Activated CD4-positive, alpha-beta T cell treated with anti-CD3 and anti-CD28 coated beads, Interleukin-2, amount 50 U/mL, for 1 hour (primary cell): ENCODE results near the gene TMEM143.
A peak's percentile ranks its signal among the peaks of the same experiment; 100 is the strongest.

Experiments
- DNase-seq: peaks from one replicate; pipeline ENCODE4 v3.0.0-alpha.2; 2020

The TMEM143 gene

DNA sequence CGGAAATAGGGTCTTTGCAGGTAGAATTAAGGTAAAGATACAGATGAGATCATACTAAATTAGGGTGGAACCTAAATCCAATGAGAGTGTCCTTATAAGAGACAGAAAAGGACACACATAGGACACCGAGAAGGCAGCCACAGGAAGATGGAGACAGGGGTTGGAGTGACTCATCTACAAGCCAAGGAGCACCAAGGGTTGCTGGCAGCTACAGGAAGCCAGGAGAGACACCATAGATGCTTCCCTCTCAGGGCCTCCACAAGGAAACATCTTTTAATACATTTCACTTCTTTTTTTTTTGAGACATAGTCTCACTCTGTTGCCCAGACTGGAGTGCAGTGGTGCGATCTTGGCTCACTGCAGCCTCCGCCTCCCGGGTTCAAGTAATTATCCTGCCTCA lies 10.1 kb downstream of the TMEM143 start:
- DNase-seq: no peak

DNA sequence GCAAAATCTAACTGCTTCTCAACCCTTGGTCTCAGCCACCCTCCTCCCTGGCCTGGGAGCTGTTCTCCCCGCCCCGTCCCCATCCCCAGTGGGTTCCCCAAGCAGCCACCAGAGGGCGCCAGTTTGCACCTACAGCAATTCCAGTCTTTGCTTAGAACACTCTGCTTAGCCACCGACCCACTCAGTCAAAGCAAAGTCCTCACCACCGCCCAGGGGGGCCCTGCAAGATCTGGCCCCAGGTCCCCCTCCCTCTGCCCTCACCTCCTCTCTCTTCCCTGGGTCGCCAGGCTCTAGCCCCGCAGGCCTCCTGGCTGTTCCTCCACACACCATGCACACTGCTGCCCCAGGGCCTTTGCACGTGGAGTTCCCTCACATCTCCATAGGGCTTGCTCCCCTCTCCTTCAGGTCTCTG lies 12.4 kb downstream of the TMEM143 start:
- peak; percentile 82 for DNase-seq

DNA sequence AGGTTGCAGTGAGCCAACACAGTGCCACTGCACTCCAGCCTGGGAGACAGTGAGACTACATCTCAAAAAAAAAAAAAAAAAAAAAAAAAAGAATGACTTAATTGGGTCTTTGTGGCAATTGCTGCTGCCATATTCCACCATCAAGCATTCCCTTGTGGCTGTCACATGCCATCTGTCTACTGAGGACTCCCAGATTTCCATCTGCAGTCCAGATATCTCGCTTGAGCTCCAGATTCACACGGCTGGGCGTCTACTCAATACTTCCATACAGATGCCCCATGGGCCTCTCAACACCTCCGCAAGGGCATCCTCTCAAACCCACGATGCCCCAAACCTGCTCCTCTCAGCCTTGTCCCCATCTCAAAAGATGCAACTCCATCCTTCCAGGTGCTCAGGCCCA lies 12.9 kb downstream of the TMEM143 start:
- no peak for DNase-seq

DNA sequence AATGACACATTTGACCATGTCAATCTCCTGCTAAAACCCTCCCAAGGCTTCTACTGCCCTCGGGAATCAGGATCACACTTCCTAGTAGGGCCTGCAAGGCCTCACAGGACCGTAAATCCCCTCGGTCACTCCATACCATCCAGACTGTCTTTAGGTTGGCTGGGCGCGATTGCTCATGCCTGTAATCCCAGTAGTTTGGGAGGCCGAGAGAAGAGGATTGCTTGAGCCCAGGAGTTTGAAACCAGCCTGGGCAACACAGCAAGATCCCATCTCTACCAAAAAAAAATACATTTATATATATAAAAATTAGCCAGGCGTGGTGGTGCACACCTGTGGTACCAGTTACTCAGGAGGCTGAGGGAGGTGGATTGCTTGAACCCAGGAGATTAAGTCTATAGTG lies 15.0 kb downstream of the TMEM143 start:
- DNase-seq: no peak

DNA sequence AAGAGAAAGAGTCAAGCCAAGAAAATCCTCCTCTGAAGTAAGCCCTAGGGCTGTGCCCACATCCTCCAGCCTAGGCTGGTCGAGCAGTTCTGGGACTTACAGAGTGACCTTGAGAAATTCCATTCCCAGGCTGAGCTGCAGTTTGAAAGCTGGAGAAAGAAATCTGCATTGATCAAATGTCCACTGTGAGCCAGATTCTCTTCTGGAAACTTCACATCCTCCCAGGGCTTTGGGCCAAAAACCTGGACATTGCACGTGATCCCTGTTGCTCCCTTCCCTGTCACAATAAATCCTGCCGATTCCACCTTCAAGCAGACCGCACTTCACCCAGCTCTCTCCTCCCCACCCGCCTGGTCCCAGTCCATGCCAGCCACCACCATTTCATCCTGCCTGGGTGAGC lies 15.7 kb downstream of the TMEM143 start:
- DNase-seq: no peak

DNA sequence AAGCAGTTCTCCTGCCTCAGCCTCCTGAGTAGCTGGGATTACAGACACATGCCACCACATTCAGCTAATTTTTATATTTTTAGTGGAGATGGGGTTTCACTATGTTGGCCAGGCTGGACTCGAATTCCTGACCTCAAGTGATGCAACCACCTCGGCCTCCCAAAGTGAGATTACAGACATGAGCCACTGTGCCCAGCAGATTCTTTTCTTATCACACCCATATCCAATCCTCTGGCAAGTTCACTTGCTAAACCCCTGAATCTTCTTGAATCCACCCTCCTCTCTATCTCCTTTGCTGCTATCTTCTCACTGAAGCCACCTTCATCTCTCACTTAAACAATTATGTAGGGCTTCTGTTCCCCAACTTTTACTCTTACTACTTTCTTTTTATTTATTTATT lies 17.5 kb downstream of the TMEM143 start:
- no peak for DNase-seq

DNA sequence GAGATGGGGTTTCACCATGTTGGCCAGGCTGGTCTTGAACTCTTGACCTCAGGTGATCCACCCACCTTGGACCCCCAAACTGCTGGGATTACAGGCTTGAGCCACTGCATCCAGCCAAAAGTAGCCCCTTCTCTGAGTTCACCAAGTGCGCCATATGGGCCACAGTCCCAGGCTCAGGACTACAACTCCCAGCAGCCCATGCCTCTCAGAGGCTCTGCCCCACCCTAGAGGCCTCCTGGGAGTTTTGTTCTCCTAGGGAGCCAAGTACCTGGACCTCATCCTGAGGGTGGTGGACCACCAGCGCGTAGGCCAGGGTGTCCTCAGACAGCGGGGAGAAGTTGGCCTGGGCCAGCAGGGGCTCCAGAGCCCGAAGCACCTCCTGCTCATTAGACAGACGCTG lies 18.8 kb downstream of the TMEM143 start:
- no peak for DNase-seq

DNA sequence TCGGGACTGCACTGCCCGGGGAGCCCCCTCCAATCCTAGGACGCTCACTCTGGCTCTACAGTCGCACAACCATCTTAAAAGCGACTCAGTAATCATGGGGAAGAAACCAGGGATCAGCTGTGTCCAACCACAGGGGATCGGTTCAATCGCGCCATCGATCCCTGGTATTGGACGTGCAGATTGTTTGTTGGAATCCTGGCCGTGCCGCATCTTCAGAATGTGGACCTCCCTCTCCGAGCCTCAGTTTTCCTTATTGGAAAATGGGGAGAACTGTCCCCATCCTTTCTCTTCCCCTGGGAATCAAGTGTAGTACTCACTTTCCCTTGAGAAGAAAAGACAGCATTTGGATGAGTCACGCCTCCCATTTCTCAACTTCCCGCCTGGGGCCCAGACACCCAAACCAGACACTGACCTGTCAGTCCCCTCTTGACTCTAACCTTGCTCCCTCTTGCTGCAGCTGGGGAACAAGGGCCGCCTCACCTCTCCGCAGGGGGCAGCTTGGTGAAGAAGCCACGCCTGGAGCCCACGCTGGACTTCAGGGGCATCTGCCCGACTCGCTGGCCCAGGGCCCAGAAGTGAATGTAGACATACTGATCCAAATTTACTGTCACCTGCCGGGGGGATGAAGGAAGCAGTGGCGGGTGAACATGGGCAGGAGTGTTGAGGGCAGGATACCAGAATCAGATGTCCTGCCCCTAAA lies 20.7 kb downstream of the TMEM143 start:
- no peak for DNase-seq

DNA sequence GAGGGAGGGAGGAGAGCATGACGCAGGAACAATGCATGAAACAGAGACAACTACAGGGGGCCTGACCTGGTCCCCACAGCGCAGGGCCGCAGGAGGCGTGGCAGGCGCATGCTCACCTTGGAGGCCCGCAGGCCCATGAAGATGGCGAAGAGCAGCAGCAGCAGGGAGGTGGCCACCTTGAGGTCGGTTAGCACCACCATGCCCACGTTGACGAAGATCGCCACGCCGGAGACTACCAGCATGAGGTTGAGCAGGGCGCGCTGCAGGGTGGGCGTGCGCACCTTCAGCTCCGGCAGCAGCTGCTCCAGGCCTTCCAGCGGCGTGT lies 21.4 kb downstream of the TMEM143 start:
- no peak for DNase-seq

DNA sequence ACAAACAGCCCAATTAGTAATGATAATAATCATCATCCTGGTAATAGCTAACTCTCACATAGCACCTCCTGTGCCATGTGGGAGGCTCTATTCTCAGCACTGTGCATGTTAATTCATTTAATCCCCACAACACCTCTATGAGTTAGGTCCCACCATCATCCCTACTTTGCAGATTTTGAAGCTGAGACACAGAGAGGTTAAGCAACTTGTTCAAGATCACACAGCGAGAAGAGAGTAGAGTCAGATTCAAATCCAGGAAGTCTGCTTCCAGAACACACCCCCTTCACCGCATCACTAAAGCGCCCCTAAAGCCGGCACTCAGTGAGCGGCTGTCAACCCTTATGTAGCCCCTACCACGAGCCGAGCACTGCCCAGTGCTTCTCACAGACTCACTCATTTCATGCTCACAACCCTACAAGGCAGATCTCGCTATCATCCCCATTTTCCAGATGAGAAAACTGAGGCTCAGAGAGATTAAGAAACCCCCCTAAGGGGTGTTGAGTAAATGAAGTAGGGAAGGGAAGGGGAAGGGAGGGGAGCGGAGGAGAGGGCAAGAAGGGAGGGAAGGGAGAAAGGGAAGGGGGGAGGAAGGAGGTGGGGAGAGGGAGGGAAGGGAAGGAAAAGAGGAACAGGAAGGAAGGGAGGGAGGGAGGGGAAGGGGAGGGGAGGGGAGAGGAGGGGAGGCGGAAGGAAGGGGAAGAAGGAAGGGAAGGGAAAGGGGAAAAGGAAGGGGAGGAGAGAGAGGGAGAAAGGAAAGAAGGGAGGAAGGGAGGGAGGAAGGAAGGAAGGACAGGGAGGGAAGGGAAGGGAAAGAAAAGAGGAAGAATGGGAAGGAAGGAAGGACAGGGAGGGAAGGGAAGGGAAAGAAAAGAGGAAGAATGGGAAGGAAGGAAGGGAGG lies 22.0 kb downstream of the TMEM143 start:
- no peak for DNase-seq

DNA sequence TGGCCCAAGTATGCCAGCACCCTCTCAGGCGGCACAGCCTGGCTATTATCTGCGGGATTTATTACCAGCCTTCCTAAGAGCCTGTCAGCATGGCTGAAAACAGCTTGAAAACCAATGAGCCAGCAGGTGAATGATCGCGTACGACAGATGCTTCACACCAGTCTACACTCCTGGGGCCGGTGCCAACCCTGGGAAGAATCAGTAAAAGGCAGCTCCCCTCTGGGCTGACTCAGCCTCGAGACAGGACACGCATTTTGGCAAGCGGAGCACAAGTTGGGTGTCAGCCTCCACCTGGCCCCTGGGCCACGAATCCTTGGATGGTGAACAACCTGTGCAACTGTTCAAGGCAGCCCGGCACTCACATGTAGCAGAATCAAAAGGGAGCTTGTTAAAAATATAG lies 22.7 kb downstream of the TMEM143 start:
- DNase-seq: no peak

DNA sequence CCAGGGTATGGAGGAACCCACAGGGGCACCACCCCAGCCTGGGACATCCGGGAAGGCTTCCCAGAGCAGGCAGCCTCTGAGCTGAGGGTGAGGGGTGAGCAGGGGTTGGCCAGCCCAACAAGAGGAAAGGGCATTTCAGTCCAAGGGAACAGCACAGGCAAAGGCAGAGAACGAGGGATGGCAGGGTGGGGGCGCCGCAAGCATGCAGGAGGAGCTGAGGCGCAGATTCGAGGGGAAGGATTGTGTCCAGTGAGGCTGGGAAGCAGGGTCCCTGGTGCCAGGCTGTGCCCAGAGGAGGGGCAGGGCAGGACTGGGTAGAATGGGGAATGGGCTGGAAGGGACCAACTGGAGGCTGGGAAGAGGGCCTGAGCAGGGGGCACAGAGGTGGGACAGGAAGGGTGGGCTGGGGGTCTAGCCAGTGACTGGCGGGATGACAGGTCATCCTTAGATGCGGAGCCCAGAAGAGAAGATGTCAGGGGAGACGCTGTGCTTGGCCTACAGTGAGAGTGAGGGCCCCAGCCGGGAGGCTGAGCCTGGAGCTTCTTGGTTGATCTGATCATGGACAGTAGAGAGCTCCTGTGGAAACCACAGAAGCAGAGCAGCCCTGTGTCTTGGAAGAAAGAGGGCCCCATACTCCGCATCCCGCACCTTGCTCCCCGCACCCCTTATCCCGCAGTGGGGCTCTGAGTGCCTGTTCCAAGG lies 24.8 kb downstream of the TMEM143 start:
- DNase-seq: no peak

DNA sequence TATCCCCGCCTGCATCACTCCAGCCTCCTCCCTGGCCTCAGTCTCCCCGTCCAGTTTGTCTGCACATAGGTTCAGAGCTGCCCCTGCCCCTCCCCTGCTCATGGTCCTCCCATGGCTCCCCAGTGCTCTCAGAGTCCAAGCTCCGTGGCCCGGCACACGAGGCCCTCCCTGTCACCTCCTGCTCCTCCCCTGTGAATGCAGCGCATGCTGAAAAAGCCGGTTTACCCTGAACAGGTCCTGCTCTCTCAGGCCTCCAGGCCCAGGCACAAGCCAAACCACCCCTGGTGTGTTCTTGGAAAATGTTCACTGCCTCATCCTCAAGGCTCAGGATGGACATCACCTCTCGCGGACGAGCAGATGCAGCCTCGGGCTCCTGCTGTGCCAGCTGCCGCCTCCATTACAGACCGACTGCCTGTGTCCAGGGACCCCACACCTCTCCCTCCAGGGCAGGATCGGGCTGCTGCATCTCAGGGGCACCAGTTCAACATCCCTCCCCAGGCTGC lies 25.4 kb downstream of the TMEM143 start:
- no peak for DNase-seq

DNA sequence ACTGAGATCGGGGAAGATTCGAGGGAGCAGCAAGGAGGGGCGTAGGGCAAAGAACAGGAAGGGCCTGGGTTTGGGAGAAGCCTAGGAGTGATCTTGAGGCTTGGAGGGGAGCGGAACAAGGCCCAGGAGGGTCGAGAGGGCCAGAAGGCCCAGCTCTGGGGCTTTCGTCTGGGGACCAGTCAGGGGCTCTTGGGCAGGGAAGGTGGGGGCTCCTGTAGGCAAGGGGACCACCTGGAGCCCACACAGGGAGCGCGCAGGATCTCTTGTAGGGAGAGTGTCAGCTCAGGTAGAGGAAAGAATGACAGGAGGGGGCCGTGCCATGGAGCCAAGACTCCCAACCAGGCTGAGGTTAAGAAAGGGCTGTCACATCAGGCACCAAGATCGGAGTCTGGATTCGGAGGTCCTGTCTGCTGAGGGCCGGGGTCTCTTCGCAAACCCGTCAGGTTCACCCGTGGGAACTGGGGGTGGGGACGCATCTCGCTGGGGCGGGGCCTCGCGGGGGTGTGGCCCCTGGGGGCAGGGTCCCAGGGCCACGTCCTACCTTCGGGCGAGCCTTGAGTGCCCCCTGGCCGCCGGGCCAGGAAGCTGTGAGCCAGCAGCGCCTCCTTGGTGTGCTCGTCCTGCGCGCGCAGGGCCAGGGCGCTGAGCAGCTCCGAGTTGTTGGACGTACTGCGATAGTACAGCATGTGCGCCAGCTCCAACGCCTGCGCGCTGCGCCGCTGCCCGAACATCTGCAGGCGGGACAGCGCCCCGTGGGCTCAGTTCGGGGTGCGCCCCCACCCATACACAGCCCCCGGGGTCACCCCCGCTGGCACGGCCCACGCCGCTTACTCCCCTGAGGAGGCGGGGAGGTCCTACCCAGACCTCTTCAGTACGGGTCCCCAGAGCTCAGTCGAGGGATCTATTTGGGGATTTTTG lies 30.0 kb downstream of the TMEM143 start:
- DNase-seq: peak; percentile 94

DNA sequence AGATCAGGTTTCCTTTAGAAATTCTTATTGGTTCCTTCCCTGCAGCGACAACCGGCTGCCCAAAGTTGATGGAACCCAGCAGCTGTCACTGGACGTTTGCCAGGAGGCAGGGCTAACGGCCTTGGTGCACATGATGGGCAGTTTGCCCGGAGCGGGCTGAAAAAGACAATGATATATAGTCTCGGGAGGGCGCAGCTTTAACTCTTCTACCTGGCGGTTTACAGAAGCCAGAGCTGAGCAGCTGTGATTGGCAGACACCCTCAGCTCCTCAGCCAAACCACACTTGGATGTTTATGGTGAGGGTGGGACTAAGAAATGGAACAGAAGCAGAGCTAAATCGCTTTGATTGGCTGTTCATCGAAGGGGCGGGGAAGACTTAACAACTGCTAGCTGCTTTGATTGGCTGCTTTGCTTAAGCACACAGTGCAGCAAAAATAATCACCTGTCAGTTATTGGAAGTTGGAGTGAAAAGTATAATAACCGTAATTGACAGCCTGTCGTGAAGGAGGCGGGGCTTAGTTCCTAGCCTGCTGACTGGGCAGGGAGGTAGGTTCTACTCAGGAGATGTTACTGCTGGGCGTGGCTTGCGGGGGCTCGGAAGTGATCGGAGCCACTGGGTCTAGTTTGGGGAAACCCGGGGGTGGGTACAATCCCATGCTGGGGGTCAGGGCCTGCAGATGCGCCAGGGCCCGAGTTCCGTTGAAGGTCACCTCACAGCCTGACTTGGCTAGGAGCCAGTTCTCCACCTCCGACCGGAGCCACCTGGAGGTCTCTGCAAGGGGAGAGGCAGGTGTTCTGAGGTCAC lies 30.9 kb downstream of the TMEM143 start:
- peak; percentile 94 for DNase-seq

DNA sequence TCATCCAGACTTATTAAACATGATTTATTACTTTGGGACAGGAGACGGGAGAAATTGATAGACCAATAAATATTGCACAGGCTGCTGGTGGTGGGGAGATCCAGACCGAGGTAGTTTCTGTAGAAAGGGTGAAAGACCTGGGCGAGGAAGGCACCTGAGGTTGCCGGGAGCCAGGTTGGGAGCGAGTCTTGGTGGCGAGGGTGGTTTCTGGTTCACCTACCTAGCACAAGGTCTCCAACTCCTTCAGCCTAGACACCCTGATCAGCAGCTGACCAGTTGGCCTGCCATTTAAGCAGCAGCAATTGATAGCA lies 31.4 kb downstream of the TMEM143 start:
- no peak for DNase-seq

DNA sequence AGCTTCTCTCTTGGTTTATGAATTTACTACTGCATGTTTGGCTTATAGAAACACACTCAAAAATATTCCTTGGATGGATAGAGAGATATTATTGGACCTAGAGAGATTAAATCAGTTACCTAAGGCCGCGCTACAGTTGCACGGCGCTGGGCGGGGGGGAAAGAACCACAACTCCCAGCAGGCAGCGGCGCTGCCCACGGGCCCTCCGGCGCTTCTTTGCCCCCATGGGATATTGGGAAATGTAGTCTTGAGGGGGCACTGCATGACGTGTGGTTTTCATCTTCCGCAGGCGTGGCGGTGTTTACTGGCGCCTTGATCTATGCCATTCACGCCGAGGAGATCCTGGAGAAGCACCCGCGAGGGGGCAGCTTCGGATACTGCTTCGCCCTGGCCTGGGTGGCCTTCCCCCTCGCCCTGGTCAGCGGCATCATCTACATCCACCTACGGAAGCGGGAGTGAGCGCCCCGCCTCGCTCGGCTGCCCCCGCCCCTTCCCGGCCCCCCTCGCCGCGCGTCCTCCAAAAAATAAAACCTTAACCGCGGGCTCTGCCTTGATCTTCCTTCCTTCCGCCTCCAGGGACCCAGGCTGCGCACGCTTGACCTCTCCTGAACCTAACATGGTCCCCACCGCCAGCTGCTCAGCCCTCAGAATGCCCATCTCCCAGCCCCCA lies 33.6 kb downstream of the TMEM143 start:
- peak; percentile 82 for DNase-seq

DNA sequence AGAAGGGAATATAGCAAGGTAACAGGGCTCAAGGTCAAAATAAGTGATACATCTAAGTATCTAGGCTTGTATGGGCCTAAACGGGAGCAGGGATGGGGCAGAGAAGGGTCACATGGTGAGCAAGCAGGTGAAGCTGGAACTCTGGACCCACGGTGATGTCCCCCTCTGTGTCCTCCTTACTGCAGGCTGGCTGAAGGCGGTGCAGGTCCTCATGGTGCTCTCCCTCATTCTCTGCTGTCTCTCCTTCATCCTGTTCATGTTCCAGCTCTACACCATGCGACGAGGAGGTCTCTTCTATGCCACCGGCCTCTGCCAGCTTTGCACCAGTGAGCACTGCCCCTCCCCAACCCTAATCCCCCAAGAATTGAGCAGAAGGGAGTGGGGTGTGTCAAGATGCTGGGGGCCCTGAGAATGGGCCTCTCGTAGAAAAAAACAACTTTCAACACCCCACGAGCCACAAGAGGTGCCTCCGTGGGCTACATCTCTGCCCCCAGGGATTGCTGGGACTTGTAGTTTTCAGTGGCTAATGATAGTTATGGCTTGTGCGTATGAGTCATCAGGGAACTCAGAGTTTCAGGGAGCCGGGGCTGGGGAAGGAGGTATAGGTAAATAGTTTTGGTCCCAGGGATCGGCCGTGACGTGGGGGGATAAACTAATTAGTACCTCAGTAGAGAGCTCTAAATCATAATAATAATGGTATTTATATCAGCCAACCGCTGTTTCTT lies 34.4 kb downstream of the TMEM143 start:
- DNase-seq: peak; percentile 24

DNA sequence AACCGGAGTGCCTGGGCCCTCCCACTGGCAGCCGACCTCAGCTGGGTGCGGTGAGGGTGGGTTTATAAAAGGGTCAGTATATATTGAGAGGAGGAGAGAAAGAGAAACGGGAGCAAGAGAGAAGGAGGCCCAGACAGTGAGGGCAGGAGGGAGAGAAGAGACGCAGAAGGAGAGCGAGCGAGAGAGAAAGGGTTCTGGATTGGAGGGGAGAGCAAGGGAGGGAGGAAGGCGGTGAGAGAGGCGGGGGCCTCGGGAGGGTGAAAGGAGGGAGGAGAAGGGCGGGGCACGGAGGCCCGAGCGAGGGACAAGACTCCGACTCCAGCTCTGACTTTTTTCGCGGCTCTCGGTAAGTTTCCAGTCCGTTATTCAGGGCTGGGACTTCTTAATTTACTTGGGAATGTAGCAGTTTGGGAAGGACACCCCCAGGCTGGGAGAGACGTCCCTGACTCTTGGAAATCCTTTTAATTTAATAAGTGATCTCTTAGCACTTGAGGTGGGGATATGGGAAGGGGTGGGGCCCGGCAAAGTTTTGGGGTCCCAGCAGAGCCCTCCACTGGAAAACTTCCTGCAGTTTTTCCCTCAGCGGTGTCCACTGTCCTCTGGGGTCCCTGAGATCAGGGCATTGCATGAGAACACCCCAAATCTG lies 38.4 kb downstream of the TMEM143 start, which contains the start of gene EMP3:
TSS of gene EMP3 (plus strand) at position 288 of the 646 bp plus-strand sequence. CDS start 1,293 bp downstream, outside the sequence.
- peak; percentile 86 for DNase-seq
